H1 (cell line): ENCODE results near the gene DDI2. TPM values are rescaled to one million over a fixed set of nuclear protein-coding genes. Genes with fewer than 3 reads are reported as not detected.

ENCODE experiments used
- GABPA ChIP-seq: IDR thresholded peaks from 2 replicates; pipeline ENCODE4 v1.6.1; 2011; ENCODE audit warnings: mild to moderate bottlenecking, low read length, moderate library complexity, borderline replicate concordance; ENCODE audit not compliant: insufficient read depth
- GTF2F1 ChIP-seq: IDR thresholded peaks from 2 replicates; pipeline ENCODE4 v1.6.1; 2012; ENCODE audit warnings: low read depth, low read length, improper control_type of control experiment, borderline replicate concordance
- JUN ChIP-seq: IDR thresholded peaks from 2 replicates; pipeline ENCODE4 v1.6.1; 2011; ENCODE audit warnings: low read depth, mild to moderate bottlenecking, improper control_type of control experiment, low read length
- polyA plus RNA-seq, 7 experiments: library from polyadenylated mRNA; depleted of rRNA in 3 of 7; stranded (reverse) in 5 of 7; unstranded in 2 of 7; fragments of >200 nt in 5 of 7; fragments of 200-250 nt in 2 of 7; gene quantifications; 1 replicate in 5 of 7; 2 replicates in 1 of 7; 4 replicates in 1 of 7; pipeline versions ENCODE4 v1.2.1 to v1.2.3, GENCODE V29; 2011 to 2013; ENCODE audit warnings: missing spikeins in 2 of 7, mixed read lengths in 2 of 7
- total RNA-seq: library from RNA; stranded (reverse); fragmentation: NEBNext Ultra II Directional; extraction: Animal tissue kit (Norgen Biotek cat#: 25700); gene quantifications from 2 replicates; pipeline ENCODE4 v1.2.1, GENCODE V29; 2021

The DDI2 gene
- total and polyA plus RNA-seq, 2 of the 8 experiments (the other 6 are each of a cell fraction or from before 2014, with no cell fraction given) = 7.7 to 38.3 TPM

- TF ChIP-seq GABPA (no peak), GTF2F1 (no peak), JUN (no peak)
Measured at GRCh38 chr1:15577691-15578090, 39.6 kb upstream of the DDI2 start (continued).
